Epidermal melanocyte (primary cell): ENCODE results near the gene CAB39.

Experiments
- DNase-seq: peaks from one replicate; pipeline ENCODE4 v3.0.0; 2011; ENCODE audit warnings: low spot score; ENCODE audit not compliant: insufficient read length

The CAB39 gene

DNA sequence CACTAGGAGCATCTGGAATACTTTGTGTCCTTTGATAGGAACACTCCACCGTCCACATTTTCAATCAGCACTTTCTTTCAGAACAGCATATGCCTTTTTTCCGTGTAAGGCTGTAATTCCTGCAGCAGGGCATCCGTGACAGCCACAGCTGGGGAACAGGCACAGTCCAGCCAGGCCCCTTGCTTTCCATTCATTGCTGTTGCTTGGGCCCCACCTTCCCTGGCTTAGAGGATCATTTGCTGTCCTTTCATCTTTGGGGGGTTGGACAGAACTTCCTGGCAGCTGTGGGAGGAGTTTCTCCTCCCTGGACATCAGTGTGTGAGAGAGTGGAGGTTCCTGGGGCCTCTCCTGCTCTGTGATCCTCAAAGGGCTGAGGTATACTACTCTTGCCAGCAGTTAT lies 102.4 kb downstream of the CAB39 start:
- no peak for DNase-seq

DNA sequence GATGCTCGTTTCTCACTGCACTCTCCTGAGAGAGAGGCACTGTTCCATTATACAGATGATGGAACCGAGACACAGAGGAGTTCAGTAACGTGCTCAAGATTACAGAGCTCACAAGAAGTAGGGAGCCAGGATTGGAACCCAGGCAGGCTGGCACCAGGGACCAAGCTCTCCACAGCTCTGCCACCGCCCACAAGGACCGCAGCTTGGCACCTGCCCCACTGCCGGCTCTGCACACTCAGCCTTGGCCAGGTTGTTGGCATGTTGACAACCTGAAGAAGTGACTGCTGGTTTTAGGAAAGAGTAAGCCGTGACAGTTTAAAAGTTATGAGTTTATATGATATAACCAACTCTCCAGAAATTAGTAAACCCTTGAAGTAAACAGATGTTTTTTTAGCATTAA lies 104.1 kb downstream of the CAB39 start:
- no peak for DNase-seq

DNA sequence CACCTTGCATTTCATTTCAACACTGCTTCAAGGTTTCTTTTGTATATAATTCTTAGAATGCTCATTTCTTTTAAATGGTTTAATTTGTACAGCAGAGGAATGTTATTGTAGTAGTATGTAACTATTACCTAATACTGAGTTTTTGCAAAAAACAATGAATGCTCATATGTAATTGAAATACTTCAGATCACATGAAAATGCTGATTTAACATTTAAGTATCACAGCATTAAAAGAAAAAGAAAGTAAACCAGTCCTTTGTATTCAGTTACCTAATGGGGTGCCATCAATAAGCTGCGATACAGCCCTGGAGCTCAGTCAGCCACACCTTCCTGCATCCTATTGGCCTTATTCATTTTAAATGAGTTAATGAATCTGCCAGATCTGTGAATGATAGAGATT lies 106.8 kb downstream of the CAB39 start:
- no peak for DNase-seq

GRCh38 chr2:230821261-230821990 lies 108.8 kb downstream of the CAB39 start:
- no peak for DNase-seq

- no peak for DNase-seq
These were observed 109.4 kb downstream of the CAB39 start for GRCh38 chr2:230821991-230822520.

GRCh38 chr2:230823264-230823964 lies 110.8 kb downstream of the CAB39 start:
- no peak for DNase-seq

DNA sequence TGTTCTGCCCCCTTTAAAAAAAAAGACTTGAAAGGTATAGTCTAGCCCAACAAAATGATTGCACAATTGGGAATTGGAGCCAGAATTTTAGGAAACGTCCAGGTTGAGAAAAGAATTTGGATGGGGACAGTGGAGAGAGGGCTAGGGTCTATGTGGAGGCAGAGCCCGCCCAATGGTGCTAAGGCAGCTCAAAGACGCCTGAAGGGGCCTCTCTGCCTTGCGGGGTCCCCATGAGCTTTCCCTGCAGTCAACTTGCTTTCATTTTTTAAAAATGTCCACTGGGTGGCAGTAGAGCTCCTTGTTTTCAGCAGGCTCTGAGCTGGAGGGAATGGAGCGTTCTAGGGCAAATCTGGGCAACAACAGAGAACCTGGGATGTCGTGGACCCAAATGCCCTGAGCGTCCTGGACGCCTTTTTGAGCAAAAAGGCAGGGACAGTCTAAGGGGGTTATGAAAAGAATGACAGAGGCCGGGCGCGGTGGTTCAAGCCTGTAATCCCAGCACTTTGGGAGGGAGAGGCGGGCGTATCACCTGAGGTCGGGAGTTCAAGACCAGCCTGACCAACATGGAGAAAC lies 111.8 kb downstream of the CAB39 start:
- DNase-seq = peak; percentile 76

DNA sequence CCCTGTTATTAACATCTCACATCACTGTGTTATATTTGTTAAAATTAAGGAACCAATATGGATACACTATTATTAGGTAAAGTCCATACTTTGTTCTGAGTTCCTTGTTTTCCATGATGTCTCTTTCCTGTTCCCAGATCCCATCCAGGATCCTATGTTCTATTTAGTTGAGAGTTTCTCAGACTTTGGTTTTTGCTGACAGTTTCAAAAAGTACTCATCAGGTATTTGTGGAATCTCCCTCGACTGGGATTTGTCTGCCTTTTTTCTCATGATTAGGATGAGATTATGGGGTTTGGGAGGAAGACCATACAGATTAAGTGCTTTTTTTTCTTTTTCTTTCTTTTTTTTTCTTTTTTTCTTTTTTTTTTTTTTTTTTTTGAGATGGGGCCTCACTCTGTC lies 112.7 kb downstream of the CAB39 start:
- no peak for DNase-seq

- DNase-seq = no peak
These were observed 115.2 kb downstream of the CAB39 start for GRCh38 chr2:230827774-230828271.

GRCh38 chr2:230828272-230828961 lies 115.8 kb downstream of the CAB39 start:
- no peak for DNase-seq

GRCh38 chr2:230829293-230829692 lies 116.7 kb downstream of the CAB39 start:
- DNase-seq = no peak

- no peak for DNase-seq
These were observed 117.3 kb downstream of the CAB39 start for GRCh38 chr2:230829959-230830358.

DNA sequence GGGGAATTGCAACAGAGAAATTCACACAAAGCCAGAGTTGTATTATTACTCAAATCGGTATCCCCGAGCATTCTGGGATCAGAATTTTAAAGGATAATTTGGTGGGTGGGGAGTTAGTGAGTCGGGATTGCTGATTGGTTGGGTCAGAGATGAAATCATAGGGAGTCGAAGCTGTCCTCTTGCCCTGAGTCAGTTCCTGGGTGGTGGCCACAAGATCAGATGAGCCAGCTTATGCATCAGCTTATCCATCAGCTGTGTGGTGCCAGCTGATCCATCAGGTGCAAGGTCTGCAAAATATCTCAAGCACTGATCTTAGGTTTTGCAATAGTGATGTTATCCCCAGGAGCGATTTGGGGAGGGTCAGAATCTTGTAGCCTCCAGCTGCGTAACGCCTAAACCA lies 117.8 kb downstream of the CAB39 start:
- no peak for DNase-seq

- no peak for DNase-seq
These were observed 127.7 kb downstream of the CAB39 start for GRCh38 chr2:230840301-230840700.

DNA sequence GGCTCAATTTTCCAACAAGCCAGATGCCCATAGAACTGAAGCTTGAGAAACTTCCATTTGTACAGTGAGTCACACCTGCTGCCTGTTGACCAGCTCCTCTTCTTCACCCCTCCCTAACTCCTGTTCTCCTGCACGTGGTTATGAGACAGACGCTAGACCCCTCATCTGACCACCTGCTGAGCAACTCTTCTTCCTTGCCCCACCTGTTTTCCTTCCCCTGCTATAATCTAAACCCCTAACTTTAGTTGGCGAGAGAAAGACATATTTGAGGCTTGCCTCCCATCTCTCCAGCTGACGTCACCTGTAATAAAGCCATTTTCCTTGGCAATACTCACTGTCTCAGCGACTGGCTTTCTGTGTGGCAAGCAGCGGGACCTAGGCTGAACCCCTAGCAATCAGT lies 129.8 kb downstream of the CAB39 start:
- DNase-seq = no peak

DNA sequence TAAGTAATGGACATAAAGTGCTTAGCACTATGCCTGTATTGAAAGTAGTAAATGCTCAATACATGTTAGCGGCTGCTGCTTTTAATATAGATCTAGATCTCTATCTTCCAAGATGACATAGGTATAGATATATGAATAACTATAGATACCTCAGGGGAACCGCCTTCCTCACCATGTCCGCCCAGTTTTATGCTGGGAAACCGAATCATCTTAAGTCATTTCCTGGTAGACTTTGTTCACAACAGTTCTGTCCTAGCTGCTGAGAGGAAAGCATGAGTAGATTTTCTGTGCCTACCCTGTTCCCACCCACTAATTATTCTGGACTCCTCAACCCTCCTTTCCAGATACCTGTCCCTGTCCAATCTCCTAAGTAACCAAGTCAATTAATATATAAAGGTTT lies 130.5 kb downstream of the CAB39 start:
- DNase-seq = no peak

DNA sequence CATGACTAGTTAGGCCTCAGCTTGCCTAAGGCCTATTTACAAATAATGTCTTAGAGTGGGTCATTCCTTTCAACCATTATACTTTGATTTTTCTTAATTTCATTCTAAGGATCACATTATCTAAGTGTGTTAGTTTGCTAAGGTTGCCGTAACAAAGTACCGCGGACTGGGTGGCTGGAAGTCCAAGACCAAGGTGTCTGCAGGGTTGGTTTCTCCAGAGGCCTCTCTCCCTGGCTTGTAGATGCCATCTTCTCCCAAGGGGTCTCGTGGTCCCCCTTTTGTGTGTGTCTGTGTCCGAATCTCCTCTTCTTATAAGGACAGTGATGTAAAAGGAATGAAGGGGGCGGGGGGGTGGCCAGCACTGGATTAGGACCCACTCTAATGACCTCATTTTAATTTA lies 133.7 kb downstream of the CAB39 start:
- DNase-seq = no peak

DNA sequence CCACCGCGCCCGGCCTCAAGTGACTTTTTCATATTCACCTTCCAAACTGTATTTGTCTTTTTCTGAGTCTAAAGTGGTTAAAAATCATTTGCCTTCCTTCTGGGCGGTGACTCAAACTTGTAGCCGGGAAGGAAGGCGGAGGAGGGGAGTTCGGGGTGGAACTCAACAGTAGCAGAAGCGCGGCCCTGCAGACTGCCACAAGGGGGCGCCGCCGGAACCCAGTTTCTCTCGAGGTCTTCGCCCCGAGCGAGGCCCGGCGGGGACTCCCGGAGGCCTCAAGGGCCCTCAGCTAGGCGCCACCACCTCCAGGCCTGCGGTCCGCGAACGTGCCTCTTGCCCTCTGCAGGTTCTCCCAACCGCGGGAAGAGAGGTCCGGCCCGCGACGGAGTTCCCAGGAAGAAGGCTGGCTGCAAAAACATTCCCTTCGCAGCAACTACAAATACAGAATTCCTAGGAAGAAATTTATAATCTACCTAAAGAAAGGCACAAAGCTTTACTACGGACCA lies 135.3 kb downstream of the CAB39 start:
- DNase-seq = peak; percentile 76

DNA sequence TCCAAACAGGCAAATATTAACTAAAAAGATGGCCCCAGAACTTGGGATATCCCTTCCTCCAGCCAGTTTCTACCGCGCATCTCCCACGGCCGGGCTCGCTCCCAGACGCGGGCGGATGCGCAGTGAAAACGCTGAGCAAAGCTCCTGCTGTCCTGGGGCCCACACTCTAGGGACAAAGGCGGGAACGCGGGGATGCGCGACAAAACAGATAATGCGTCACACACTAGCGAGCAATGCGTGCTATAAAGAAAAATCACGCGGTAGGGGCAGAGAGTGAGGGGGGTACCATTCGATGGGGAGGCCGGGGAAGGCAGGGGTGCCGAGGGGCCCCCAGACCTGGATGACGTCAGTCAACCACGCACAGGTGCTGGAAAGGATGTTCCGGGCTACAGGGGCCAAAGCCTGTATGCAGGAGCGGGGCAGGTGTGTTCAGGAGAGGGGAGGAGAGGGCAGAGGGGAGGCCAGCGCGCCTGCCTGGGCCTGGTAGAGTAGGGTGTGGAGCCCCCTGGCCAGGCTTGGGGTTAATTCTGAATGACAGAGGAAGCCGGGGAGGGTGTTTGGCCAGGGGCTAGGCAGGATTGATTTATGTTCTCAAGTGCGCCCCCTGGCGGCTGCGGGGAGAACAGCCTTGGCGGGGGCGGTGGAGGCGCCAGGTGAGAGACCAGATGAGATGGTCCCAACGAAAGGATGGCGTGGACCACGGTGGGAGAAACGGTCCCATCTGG lies 137.2 kb downstream of the CAB39 start:
- no peak for DNase-seq

- no peak for DNase-seq
These were observed 137.7 kb downstream of the CAB39 start for GRCh38 chr2:230850358-230850658.

DNA sequence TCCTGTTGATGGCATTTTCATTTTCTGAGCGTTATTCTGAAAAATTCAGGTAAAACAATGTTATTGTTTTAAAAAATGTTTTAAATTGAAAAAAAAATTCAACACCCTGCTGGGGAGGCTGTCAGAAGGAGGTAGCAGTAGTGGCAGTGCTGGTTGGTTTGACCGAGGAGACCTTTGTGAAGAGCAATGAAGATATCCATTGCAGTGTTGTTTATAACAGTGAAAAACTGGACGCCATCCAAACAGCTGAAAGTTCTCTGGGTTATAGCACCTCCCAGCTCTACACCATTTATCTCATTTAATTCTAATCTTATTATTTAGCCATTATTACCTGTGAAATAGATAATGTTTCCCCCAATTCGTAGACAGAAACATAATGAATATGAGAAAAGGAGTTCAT lies 139.5 kb downstream of the CAB39 start:
- no peak for DNase-seq
